GM19351 (cell line): ENCODE measurements around the gene TICAM2.
"Not testable (repeated sequence)": the region's sequence is repeated elsewhere in the genome, so short reads cannot be mapped to it uniquely, and the experiment has no call there.

ENCODE experiments used
- ATAC-seq: cut with Tn5 transposase; IDR thresholded peaks from one replicate; pipeline ENCODE4 v1.9.1; 2021; ENCODE audit warnings: mild to moderate bottlenecking, moderate library complexity; ENCODE audit not compliant: unreplicated experiment

Gene TICAM2, protein sequence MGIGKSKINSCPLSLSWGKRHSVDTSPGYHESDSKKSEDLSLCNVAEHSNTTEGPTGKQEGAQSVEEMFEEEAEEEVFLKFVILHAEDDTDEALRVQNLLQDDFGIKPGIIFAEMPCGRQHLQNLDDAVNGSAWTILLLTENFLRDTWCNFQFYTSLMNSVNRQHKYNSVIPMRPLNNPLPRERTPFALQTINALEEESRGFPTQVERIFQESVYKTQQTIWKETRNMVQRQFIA

DNA sequence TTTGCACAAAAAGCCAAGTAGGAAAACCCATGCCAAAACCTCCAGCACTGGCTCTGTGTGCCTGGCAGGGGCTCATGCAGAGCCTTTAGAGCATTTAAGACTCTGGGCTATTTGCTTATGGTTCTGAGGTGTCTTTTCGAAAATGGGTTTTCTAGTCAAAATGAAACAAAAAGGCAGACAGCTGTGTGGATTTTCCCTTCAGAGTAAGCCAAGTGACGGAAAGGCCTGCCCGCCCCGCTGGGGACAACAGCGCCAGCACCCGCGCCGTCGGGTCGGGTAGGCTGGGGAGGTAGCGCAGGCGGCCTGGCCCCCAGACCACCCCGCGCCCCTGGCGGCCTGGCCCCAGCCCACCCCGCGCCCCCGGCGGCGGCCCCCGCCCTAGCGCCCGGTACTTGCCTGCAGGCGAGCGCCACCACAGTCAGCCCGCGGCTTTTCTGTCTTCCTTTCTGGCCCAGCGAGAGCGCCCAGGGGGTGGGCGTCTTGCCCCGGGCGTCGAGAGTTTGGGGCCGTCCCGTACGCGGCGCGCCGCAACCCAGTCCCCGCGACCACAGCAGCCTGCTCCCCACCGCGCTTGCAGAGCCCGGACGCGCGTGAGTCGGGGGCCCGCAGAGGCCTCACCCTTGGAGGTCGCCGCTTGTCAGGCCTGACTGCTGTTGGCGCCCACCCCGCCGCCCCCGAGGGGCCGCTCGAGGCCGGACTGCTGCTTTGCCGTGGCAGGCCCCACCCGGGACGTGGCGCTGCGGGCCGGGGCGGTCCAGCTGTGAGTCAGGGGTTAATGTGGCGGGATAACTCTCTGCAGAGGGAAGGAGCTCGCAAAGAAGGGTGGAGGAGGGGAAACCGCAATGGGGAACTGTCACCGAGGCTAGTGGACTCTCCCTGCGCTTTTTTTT lies at the start of gene TICAM2:
Gene TICAM2, minus strand, starts transcription at position 779 of the 890 bp plus-strand sequence. CDS start 21,223 bp downstream, outside the sequence.
- peak; percentile 79 for ATAC-seq

DNA sequence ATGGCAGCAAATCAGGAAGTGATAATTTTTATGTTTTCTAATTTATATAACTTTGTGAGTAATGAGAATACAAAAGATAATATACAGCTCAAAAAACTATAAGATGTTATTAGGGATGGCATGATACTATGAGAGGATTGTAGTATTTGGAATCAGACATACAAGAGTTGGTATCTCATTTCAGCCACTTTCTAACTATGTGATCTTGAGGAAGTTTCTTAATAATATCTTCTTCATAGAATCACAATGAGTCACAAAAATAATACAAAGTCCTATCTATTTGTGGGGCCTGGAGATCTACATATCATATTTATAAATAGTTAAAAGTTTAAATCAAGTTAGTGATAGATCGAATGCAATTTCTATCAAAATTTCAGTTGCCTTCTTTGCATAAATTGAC lies 47.3 kb upstream of the TICAM2 start:
- ATAC-seq, result no peak

DNA sequence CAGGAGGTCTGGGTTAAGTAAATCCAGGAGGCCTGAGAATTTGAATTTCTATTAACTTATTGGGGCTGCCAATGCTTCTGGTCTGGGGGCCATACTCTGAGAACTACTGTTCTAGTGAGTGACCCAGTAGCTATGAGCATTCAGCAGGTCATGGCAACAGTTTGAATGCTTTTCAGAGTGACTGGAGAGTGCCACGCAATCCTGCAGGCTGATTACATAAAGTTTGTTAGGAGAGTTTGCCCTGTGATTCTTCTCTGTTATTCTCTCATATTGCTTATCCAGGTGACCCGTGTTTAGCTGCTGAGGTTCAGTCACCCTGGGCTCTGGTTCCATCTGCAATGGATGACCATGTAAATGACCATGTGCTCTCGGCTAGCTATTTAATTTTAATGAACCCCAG lies 45.8 kb upstream of the TICAM2 start:
- no peak for ATAC-seq

DNA sequence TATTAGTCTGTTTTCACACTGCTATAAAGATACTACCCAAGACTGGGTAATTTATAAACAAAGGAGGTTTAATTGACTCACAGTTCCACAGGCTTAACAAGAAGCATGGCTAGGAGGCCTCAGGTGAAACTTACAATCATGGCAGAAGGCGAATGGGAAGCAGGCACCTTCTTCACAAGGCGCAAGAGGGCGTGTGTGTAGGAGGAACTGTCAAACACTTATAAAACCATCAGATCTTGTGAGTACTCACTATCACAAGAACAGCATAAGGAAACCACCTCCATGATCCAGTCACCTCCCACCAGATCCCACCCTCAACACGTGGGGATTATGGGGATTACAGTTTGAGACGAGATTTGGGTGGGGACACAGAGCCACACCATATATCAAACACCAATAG lies 43.1 kb upstream of the TICAM2 start:
- ATAC-seq, result not testable (repeated sequence)

DNA sequence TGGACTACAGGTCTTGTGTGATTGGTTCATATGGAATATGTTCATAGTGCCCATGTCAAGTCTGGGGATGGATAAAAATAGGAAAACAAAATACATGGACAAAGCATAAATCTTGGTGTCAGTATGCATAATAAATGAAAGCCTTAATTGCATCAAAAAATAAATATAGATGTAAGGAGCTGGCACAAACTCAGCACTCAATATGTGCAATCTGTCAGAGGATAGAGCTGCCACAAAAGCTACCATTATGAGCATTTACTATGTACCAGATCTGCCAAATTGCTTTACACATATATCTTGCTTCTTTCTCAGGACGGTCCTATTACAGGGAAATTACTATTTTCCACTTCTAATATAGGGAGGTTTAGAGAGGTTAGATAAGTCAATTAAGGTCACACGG lies 41.8 kb upstream of the TICAM2 start:
- no peak for ATAC-seq

DNA sequence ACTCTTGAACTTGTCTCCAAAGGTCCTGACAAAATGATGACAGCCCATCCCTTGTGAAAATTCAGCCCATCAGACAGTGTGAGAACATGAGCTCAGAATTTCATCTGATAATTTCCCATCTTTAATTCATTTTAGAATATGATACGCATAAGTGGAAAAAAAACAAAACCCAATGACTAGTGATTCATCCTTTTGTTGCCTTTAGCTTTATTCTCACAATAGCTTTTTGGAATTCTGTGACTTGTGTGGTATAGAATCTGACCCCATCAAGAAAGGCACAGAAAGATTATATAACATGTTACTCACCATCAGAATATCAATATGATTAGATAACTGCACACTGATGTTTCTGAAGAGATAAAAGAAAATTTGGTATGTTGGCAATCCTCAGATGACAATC lies 39.7 kb upstream of the TICAM2 start:
- ATAC-seq, result no peak

DNA sequence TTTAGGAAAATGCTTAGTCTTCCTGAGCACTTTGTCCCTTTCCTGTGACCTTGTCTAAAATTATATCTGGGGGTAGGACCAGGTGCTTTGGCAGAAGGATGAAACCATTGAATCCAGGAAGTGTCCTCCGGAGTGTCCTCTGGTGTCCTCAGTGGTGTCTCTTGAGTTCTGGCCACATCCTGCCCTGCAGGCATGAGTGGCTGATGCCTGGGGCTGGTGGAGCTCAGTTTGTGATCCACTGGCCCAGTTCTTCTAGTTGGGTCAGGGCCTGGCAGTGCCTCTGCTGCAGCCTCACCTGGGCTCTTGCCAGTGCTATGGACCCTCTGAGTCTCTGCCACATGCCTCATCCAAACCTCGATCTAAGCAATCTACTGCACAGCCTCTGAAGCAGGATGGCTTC lies 38.0 kb upstream of the TICAM2 start:
- no peak for ATAC-seq

DNA sequence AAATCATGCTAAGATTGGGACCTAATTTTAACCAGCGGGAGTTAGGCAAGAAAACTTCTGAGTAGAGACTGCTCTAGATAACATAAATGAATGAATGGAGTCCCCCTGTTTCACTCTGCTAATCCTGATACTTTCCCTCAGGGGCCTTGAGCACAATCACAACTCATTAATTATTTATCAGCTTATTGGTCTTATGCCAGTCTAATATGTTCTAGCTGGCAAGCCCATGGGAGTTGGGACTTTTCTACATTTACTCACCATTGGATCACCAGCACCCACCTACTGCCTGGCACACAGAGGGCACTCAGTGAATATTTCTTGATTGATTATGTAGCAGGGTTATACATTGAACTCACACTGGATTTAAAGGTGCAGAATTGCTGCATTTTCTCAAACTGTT lies 37.1 kb upstream of the TICAM2 start:
- no peak for ATAC-seq

DNA sequence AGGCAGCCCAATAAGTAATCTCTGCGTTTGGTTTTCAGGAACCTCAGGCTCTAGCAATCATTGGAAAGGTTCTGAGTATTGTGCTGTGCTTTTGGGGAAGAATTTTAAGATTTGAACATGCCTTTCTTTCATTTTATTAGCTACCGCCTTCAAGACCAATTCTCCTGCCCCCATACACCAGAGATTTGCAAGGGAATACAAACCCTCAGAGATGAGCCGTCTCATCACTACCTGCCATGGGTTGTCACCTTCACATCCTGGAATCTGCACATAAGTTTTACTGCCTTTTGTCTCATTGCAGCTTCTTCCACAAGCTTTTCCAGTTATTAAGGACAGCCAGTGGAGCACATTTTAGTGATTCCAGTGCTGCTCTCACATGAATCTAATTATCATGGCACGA lies 35.2 kb upstream of the TICAM2 start:
- no peak for ATAC-seq

DNA sequence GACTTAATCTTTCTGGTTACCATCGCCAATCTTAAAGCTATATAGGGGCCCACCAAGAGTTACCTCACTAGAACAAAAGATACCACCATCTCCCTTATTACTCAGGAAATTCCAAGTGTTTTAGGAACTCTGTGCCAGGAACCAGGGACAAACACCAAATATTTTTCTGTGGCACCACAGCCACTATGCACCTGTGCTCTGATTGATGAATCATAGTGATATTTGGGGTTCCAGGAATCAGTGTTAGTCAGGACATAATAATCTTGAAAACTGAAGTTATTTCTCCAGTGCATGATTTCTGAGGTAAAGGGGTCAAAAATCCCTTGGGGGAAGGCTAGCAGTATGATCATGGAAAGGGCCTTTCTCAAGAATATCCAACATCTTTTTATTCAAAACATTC lies 33.7 kb upstream of the TICAM2 start:
- ATAC-seq, result no peak

DNA sequence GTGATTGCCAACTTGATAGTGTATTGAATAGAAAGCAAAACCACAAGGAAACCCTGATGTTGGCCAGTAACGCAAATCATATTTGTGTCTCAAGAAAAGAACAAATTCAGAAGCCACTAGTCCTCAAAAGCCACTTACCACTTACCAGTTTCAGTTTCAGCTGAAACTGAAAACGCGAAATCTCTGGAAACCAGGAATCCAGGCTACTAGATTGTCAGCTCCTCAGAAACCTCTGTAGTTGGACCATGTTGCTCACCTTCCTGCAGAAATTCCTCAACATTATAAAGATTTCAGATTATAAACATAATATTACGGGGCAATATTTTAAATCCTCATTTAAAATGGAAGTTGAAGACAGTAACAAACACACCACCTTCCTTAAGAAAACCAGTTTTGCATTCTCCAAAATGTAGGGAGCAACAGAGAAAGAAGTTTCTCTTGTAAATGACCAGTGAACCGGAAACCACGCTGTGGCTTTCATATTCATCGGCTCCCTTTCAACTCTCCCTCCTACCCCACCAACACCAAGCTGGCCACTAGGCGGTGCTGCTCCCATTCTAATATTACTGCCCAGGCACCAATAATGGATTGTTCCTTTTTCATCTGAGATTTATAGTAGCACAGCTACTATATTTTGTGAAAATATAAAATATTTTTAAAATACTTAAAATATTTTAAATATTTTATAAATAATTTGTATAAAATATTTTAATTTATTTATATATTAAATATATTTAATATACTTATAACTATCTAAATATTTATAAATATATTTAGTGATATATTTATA lies 32.3 kb upstream of the TICAM2 start:
- ATAC-seq, result peak; percentile 61

DNA sequence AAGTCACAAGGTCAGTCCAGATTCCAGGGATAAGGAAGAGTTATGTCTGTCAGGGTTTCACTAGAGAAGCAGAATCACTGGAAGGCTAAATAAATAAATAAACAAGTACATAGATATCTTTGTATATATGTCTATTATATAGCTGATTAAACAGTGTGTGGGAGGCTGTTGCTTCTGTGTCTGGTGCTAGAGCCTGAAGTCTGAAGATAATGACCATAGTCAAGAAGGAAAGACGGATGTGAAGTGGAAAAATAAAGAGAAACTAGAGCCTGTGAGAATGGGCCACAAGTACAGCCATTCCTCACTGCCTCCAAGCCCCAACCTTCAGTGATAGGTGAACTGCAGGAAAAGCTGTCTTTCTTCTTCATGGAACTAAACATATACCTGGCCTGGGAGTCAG lies 27.6 kb upstream of the TICAM2 start:
- ATAC-seq, result no peak

DNA sequence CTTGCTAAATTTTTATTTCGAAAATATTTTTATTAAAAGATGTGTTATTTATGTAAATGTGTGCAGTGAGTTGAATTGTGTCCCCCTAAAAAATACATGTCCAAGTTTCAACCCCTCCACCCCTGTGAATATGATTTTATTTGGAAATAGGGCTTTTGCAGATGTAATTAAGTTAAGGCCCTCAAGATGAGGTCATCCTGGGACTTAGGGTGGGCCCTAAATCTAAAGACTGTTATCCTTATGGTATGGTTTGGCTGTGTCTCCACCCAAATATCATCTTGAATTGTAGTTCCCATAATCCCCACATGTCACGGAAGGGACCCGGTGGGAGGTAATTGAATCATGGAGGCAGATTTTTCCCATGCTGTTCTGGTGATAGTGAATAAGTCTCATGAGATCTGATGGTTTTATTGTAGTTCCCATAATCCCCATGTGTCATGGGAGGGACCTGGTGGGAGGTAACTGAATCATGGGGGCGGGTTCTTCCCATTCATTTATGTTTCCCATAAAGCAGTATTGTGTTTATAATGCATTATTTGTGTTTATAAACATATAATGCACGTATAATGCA lies 25.1 kb upstream of the TICAM2 start:
- no peak for ATAC-seq

DNA sequence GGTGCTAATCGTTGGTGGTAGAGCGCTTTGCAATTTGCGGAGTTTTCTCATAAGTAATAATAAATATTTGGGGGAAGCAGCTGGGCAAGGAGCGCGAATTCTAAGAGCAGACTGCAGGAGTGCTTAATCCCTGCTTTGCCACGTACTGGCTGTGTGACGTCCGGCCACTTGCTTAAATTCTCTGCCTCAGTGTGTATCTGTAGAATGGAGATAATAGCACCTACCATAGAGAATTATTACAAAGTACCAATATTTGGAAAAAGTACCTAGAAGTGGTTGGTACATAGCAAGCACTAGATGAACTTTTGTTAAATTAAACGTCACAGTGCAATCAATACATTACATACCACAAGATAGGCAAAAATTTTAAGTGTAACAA lies 24.2 kb upstream of the TICAM2 start:
- peak; percentile 28 for ATAC-seq

DNA sequence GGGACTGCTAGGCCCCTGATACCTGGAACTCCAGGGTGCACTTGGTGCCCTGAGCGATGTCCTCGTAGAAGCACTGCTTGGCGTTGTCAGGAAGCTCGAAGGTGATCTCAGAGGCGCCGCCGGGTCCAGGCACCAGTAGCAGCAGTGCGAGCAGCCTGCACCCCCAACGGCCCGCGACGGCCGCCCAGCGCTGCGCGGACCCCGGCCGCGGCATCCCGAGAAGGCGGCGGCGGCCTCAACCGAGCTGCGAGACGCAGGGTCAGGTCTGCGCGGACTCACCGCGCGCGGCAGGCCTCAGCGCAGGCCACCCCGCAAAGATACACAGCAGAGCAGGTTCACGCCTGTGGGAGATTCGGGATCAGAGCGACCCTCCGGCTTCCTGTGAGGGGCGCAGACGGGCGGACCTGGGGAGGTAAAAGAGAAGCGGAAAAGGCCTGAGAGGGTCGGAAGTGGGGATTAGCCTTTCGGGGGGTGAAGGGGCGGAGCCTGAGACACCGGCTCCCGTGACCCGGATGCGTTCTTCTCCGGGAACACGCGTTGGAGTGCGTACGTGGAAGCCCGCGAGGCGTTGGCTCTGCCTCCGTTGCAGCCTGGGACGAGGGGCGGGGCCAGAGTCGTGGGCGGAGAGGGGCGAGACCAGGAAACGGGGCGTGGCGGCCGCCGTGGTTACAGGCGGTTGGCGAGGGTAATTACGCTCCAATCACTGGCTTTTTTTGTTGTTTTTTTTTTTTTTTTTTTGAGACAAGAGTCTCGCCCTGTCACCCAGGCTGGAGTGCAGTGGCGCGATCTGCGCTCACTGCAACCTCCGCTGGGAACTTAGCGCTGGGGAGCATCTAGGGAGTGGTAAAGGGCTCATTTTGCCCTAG lies 23.5 kb upstream of the TICAM2 start, which contains the start of gene TMED7:
Gene TMED7, minus strand, starts transcription at position 458 of the 866 bp plus-strand sequence. Its CDS starts 244 bp downstream, at position 214.
- peak; percentile 84 for ATAC-seq

DNA sequence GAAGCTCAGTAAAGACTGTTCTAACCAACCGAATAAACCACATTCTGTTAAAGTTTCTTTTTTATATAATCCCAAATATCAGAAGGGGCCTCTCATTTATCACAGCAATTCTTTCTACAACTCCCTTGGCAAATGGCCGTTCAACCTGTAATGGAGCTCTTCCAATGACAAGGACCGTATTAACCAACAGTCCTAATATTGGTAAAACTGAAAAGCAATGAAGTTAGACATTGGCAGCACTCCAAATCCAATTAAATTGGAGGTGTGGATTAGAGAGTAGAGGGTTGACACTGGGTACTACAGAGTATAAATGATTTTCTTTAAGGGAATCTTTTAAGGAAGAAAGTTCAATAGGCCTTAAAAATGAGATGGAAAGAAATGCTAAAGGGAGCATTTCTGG lies 22.7 kb upstream of the TICAM2 start:
- ATAC-seq, result no peak

DNA sequence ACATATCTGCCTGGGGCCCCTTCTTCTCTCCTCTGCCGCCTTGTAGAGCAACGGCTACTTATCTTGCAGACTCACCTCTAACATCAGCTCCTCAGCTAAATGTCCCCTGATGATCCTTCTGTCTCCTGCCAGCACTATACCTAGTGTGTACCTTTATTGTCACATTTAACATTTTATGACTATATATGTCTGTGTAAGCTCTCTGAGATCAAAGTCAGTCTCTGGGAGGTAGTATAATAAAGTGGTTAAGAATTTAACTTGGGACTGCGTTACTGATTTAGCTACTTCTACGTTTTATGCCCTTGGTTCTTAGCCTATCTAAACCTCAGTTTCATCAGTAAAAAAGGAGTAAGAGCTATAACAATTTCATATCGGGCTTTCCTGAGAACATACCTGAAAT lies 21.4 kb upstream of the TICAM2 start:
- no peak for ATAC-seq

DNA sequence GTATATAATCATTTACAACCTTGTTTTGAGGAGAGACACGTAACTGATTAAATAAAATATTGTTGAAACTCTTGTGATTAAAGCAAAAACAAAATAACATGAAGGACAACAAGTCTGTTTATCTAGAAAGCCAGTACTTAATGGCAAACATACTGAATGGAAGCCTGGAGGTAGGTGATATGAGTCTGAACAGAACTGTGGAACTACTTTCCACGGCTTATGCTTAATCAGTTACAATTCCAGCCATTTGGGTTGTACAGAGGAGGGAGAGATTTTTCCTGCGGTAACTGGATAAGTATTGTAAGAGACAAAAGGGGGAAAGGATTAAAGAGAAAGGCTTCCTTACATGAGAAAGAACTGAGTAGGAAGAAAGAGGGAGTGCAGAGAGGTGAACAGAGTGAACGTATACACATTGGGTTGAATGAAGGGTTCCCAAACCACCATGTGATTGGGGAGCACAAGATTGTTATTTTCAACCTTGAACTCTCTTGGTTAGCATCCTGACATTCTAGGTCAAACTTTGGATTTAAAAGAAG lies 19.2 kb upstream of the TICAM2 start:
- ATAC-seq, result no peak

DNA sequence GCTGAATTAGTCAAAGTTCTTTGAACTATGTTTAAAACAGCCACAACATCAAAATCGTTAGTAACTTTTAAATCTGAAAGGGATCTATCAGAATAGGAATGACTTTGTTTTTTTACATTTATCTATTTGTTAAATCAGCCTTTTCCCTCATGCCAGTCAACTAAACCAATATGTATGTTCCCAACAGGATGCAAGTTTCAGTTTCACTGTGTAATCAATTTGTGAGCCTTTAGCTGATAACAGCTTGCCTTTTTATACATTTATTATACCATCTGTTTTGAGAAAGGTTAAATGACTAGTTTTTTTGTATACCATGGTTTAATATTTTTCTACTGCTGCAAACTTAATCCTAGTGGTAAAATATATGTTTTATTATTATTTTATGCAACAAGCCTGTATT lies 14.6 kb upstream of the TICAM2 start:
- no peak for ATAC-seq

DNA sequence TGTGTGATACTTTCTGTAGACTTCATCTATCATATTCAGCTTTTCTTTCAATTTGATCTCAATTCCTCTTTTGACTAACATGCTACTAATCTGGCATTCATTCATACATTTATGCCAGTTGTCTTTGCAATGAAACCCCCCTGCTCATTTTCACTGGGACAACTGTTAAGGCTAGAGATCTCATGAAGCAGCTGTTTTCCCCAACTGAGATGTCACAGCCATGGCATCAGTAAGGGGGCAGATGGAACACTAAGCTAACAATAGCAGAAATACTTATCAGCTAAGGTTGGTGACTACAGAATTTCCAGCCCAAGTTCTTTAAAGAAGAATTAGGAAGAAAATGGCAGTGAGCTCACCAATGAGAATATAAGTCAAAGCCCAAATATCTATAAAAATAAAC lies 14.2 kb upstream of the TICAM2 start:
- ATAC-seq, result no peak
